Natural killer cell (primary cell): ENCODE results near the gene BLM. TPM values are rescaled to one million over a fixed set of nuclear protein-coding genes. Genes with fewer than 3 reads are reported as not detected.

Experiments used
- ATAC-seq, 3 donors: fragments of 150-1000 bp in 2 of 3; fragments of 200-7000 bp in 1 of 3; cut with Tn5 transposase; 1 replicate in 1 of 3; 2 replicates in 2 of 3; pipeline ENCODE4 v1.10.0; 2021; ENCODE audit warnings: mild to moderate bottlenecking in 2 of 3, moderate library complexity in 2 of 3
- DNase-seq, 2 donors: peaks; one replicate each; pipeline versions ENCODE4 v3.0.0 to v3.0.0-alpha.2; 2013 to 2021; ENCODE audit warnings: mixed read lengths in 1 of 2
- H3K27ac ChIP-seq: one replicate; pipeline ENCODE4 v1.5.1; 2013; ENCODE audit warnings: mild to moderate bottlenecking, low read length
- H3K27me3 ChIP-seq: one replicate; pipeline ENCODE4 v1.6.1; 2013; ENCODE audit warnings: low read length; ENCODE audit not compliant: control insufficient read depth, insufficient read depth
- H3K36me3 ChIP-seq: one replicate; pipeline ENCODE4 v1.6.1; 2013; ENCODE audit warnings: low read length; ENCODE audit not compliant: control insufficient read depth, insufficient read depth
- H3K4me1 ChIP-seq: one replicate; pipeline ENCODE4 v1.6.1; 2013; ENCODE audit warnings: low read length; ENCODE audit not compliant: control insufficient read depth, insufficient read depth
- H3K4me3 ChIP-seq: one replicate; pipeline ENCODE4 v1.5.1; 2013; ENCODE audit warnings: low read length
- H3K9me3 ChIP-seq: one replicate; pipeline ENCODE4 v1.6.1; 2013; ENCODE audit warnings: low read length; ENCODE audit not compliant: control insufficient read depth, insufficient read depth
- H3K27ac Mint-ChIP-seq, 2 donors: one replicate each; pipeline ENCODE4 v1.8.0; 2022; ENCODE audit warnings: mild to moderate bottlenecking in 2 of 2, mixed read lengths in 2 of 2, moderate library complexity in 1 of 2
- H3K27me3 Mint-ChIP-seq, 2 donors: one replicate each; pipeline ENCODE4 v1.8.0; 2022; ENCODE audit warnings: low read depth in 2 of 2, mixed read lengths in 2 of 2
- H3K36me3 Mint-ChIP-seq: one replicate; pipeline ENCODE4 v1.8.0; 2022; ENCODE audit warnings: mixed read lengths
- H3K4me1 Mint-ChIP-seq, 2 donors: one replicate each; pipeline ENCODE4 v1.8.0; 2022; ENCODE audit warnings: mixed read lengths in 2 of 2
- H3K4me3 Mint-ChIP-seq: one replicate; pipeline ENCODE4 v1.8.0; 2022; ENCODE audit warnings: mild to moderate bottlenecking, moderate library complexity, mixed read lengths
- H3K9me3 Mint-ChIP-seq, 2 donors: one replicate each; pipeline ENCODE4 v1.8.0; 2022; ENCODE audit warnings: mixed read lengths in 2 of 2
- WGBS: methylation state at CpG from one replicate; pipeline ENCODE4 v1.1.7; 2013; ENCODE audit warnings: missing lambda C conversion rate; ENCODE audit not compliant: insufficient coverage; 5-methylcytosine and 5-hydroxymethylcytosine counted together
- intact Hi-C: fragments of 100-400 bp; cut with micrococcal nuclease; formaldehyde crosslinking; loops from one replicate; pipeline ENCODE4 v1.14.2; 2022
- total RNA-seq, 4 donors: library from RNA; stranded (reverse); fragments of 120-200 nt in 1 of 4; gene quantifications; one replicate each; pipeline versions ENCODE4 v1.2.3 to v1.2.4, GENCODE V29; 2013 to 2022
- TF ChIP-seq, protein P1 (sequence below): fragments of 200-600 bp; IDR thresholded peaks from one replicate; pipeline ENCODE4 v1.8.0; 2022; ENCODE audit warnings: antibody characterized with exemption

The BLM gene
- total RNA-seq, 3 donors from 2014 or later (not counting 1 experiment from before 2014, with no cell fraction given): 9.9 to 15.9 (median 14.1) TPM

DNA sequence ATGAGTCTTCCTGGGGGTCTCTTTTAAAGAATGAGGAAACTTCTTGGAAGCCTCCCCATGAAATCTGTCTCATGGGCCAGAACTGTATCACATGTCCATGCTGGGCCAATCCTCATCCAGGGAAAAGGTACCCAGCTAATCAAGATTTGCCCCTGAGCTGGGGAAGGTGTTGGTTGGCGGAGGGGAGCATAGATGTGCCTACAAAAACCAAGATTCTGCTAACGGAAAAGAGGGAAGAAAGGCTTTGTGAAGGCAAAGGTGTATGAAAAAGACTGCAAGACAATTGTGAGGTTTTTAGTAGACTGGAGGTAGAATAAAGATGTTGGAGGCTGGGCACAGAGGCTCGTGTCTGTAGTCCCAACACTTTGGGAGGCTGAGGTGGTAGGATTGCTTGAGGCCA lies 18.5 kb upstream of the BLM start:
- Mint-ChIP-seq H3K36me3 (peaks cover 5% of the 10 kb centered on the region), H3K4me3 (no peak overlapping the region), H3K4me1 (peaks cover 0 to 3% of the 10 kb centered on the region in 2 donors), H3K27ac (no peak overlapping the region), H3K9me3 (peaks cover 0 to 2% of the 10 kb centered on the region in 2 donors), H3K27me3 (no peaks in the 10 kb centered on the region)
- Histone ChIP-seq H3K4me1 (no peaks in the 10 kb centered on the region), H3K4me3 (no peak overlapping the region), H3K27ac (no peak overlapping the region), H3K27me3 (no peaks in the 10 kb centered on the region), H3K9me3 (peaks cover 5% of the 10 kb centered on the region), H3K36me3 (no peaks in the 10 kb centered on the region)
- intact Hi-C loops: no loop called here
- WGBS: 93% methylated on average over 3 of the region's 3 CpGs
- ATAC-seq (no peak), DNase-seq (no peak)
- TF ChIP-seq, protein P1, sequence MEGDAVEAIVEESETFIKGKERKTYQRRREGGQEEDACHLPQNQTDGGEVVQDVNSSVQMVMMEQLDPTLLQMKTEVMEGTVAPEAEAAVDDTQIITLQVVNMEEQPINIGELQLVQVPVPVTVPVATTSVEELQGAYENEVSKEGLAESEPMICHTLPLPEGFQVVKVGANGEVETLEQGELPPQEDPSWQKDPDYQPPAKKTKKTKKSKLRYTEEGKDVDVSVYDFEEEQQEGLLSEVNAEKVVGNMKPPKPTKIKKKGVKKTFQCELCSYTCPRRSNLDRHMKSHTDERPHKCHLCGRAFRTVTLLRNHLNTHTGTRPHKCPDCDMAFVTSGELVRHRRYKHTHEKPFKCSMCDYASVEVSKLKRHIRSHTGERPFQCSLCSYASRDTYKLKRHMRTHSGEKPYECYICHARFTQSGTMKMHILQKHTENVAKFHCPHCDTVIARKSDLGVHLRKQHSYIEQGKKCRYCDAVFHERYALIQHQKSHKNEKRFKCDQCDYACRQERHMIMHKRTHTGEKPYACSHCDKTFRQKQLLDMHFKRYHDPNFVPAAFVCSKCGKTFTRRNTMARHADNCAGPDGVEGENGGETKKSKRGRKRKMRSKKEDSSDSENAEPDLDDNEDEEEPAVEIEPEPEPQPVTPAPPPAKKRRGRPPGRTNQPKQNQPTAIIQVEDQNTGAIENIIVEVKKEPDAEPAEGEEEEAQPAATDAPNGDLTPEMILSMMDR: no peak

DNA sequence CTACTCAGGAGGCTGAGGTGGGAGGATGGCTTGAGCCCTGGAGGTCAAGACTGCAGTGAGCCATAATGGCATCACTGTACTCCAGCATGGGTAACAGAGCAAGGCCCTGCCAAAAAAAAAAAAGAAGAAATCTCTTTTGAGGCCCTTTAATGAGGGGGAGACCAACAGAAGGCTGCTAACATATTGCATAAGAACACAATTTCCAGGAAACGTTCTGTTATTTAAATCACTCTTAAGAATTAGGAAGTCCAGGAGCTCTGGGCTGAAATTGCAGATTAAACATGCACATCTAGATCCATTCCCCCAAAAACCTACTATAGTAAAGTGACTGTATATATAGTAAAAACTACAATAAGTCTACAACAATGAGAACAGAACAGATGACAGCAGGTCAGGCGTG lies 16.1 kb upstream of the BLM start:
- Histone ChIP-seq H3K4me3 (no peak overlapping the region), H3K27me3 (no peaks in the 10 kb centered on the region), H3K27ac (no peak overlapping the region), H3K9me3 (peaks cover 7% of the 10 kb centered on the region), H3K4me1 (no peaks in the 10 kb centered on the region), H3K36me3 (no peaks in the 10 kb centered on the region)
- no peak overlapping the region for H3K4me3 Mint-ChIP-seq
- no peak overlapping the region for H3K27ac Mint-ChIP-seq
- H3K27me3 Mint-ChIP-seq: no peaks in the 10 kb centered on the region
- DNase-seq (no peak), ATAC-seq (no peak)
- H3K36me3 Mint-ChIP-seq: peaks cover 5% of the 10 kb centered on the region
- intact Hi-C loops: no loop called here
- peaks cover 0 to 2% of the 10 kb centered on the region in 2 donors for H3K9me3 Mint-ChIP-seq
- no peaks in the 10 kb centered on the region for H3K4me1 Mint-ChIP-seq
- 79% methylated on average over 2 of the region's 2 CpGs for WGBS
- TF ChIP-seq, protein P1: no peak

DNA sequence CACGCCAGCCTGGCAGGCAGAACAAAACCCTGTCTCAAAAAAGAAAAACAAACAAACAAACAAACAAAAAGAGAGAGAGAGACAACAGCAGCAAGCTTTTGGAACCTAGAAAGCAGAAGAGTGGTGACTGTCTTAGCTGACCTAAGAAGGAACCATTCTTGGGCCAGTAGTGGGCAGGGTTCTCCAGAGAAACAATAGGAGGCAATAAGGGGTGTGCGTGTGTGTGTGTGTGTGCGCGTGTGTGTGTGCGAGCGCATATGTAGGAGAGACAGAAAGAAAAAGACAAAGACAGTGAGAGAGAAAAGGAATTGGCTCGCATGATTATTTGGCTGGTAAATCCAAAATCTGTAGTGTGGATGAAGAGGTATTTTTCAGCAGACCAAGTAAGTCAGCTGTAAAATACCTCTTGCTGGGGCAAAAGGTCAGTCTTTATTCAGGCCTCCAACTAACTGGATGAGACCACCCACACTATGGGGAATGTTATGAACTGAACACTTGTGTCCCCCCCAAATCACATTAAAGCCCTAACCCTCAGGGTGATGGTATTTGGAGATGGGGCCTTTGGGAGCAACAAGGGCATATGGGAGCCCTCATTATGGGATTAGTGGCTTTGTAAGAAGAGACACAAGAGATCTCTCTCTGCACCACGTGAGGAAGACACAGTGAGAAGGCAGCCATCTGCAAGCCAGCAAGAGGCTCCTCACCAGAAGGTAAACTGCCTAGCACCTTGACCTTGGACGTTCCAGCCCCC lies 15.1 kb upstream of the BLM start:
- no peaks in the 10 kb centered on the region for H3K36me3 ChIP-seq
- H3K27ac ChIP-seq: no peak overlapping the region
- peaks cover 7% of the 10 kb centered on the region for H3K9me3 ChIP-seq
- H3K9me3 Mint-ChIP-seq: peaks cover 0 to 2% of the 10 kb centered on the region in 2 donors
- peaks cover 5% of the 10 kb centered on the region for H3K36me3 Mint-ChIP-seq
- intact Hi-C loops: no loop called here
- H3K4me1 Mint-ChIP-seq: no peaks in the 10 kb centered on the region
- H3K27me3 Mint-ChIP-seq: no peaks in the 10 kb centered on the region
- no peak for ATAC-seq
- H3K4me1 ChIP-seq: no peaks in the 10 kb centered on the region
- H3K27me3 ChIP-seq: no peaks in the 10 kb centered on the region
- 94% methylated on average over 9 of the region's 9 CpGs for WGBS
- H3K27ac Mint-ChIP-seq: no peak overlapping the region
- TF ChIP-seq, protein P1: no peak
- no peak overlapping the region for H3K4me3 Mint-ChIP-seq
- no peak for DNase-seq
- H3K4me3 ChIP-seq: no peak overlapping the region

DNA sequence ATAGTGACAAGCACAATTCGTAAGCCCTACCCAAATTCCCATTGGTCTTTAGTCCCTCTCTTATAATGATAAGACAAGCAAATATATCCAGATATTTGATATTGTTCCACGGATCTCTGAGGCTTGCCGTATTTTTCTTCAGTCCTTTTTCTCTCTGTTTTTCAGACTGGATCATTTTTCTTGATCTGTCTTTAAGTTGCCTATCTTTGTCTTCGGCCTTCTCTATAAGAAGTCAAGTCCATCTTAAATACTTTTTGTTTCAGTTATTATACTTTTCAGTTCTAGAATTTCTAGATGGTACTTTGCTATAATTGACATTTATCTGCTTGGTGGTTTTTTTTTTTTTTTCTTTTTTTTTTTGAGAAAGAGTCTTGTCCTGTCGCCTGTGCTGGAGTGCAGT lies 13.7 kb upstream of the BLM start:
- WGBS: 96% methylated on average over 4 of the region's 5 CpGs
- Mint-ChIP-seq H3K4me3 (no peak overlapping the region), H3K9me3 (peaks cover 0 to 2% of the 10 kb centered on the region in 2 donors), H3K27ac (no peak overlapping the region), H3K36me3 (peaks cover 5% of the 10 kb centered on the region), H3K27me3 (no peaks in the 10 kb centered on the region), H3K4me1 (no peaks in the 10 kb centered on the region)
- no peaks in the 10 kb centered on the region for H3K27me3 ChIP-seq
- DNase-seq (no peak), ATAC-seq (no peak)
- no peak overlapping the region for H3K27ac ChIP-seq
- H3K4me3 ChIP-seq: no peak overlapping the region
- no peaks in the 10 kb centered on the region for H3K36me3 ChIP-seq
- peaks cover 7% of the 10 kb centered on the region for H3K9me3 ChIP-seq
- no peaks in the 10 kb centered on the region for H3K4me1 ChIP-seq
- TF ChIP-seq, protein P1: no peak
- intact Hi-C loops: no loop called here
